ENCODE data around the gene CCDC33.

CCDC33 gene

GRCh38 chr15:74242441-74243185 lies 6.5 kb downstream of the CCDC33 start:
- TF ChIP-seq JUND (IDR thresholded peaks at IDR 0.05; ENCODE audit: low read depth) = no peak
- no peak for DNase-seq (ENCODE audit: low read depth in 1 of 2, low spot score in 1 of 2)
- in situ Hi-C loops (cut with HindIII; ENCODE audit: low pct_unique_long_range_greater_than_20kb, low sequenced_read_pairs) = no loop called here

DNA sequence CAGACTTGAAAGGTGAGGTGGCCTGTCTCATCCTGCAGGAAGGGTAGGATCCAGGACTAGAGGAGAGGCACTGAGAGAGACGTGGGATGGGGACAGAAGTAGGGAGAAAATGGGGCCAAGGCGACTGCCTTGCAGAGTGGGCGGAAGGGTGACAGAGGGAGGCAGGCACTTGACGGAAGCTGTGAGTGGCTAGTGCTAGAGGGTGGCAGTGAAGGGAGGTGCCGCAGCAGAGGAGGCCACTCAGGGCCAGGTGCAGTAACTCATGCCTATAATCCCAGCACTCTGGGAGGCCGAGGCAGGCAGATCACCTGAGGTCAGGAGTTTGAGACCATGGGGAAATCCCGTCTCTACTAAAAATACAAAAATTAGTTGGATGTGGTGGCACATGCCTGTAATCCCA lies 7.3 kb downstream of the CCDC33 start:
- no peak for TF ChIP-seq JUND (IDR thresholded peaks at IDR 0.05; ENCODE audit: low read depth)
- no peak for DNase-seq (ENCODE audit: low read depth in 1 of 2, low spot score in 1 of 2)
- in situ Hi-C loops (cut with HindIII; ENCODE audit: low pct_unique_long_range_greater_than_20kb, low sequenced_read_pairs) = no loop called here

- DNase-seq (ENCODE audit: low read depth in 1 of 2, low spot score in 1 of 2) = no peak
- in situ Hi-C loops (cut with HindIII; ENCODE audit: low pct_unique_long_range_greater_than_20kb, low sequenced_read_pairs) = no loop called here
These were observed 8.8 kb downstream of the CCDC33 start for GRCh38 chr15:74244822-74245341.

GRCh38 chr15:74245342-74245931 lies 9.3 kb downstream of the CCDC33 start:
- in situ Hi-C loops (cut with HindIII; ENCODE audit: low pct_unique_long_range_greater_than_20kb, low sequenced_read_pairs) = no loop called here
- no peak for TF ChIP-seq JUND (IDR thresholded peaks at IDR 0.05; ENCODE audit: low read depth)
- peak; percentile 61 to 63 for DNase-seq (ENCODE audit: low read depth in 1 of 2, low spot score in 1 of 2)

More at GRCh38 chr15:74244822-74245341, 8.8 kb downstream of the CCDC33 start:
- TF ChIP-seq JUND (IDR thresholded peaks at IDR 0.05; ENCODE audit: low read depth) = no peak

DNA sequence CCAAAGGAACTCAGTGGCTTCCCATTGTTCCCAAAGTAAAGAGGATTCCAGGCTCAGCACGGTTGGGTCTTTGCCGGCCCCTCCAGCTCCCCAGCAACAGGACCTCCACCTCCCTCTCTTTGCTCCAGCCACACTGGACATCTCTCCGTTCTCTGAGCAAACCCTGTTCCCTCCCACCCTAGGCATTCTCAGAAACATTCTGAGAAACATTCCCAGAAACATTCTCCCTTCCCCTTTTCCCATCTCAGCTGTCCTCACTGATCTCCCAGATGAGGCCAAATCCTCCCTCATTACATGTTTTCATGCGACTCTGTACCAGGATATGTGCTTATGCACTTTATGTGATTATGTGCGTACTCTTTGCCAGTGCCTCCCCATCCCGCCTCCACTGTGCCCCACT lies 14.1 kb downstream of the CCDC33 start:
- DNase-seq (ENCODE audit: low read depth in 1 of 2, low spot score in 1 of 2) = no peak
- in situ Hi-C loops (cut with HindIII; ENCODE audit: low pct_unique_long_range_greater_than_20kb, low sequenced_read_pairs) = no loop called here
- no peak for TF ChIP-seq JUND (IDR thresholded peaks at IDR 0.05; ENCODE audit: low read depth)

- in situ Hi-C loops (cut with HindIII; ENCODE audit: low pct_unique_long_range_greater_than_20kb, low sequenced_read_pairs) = no loop called here
- TF ChIP-seq JUND (IDR thresholded peaks at IDR 0.05; ENCODE audit: low read depth) = no peak
- DNase-seq (ENCODE audit: low read depth in 1 of 2, low spot score in 1 of 2) = no peak
These were observed 15.1 kb downstream of the CCDC33 start for GRCh38 chr15:74251131-74251811.

DNA sequence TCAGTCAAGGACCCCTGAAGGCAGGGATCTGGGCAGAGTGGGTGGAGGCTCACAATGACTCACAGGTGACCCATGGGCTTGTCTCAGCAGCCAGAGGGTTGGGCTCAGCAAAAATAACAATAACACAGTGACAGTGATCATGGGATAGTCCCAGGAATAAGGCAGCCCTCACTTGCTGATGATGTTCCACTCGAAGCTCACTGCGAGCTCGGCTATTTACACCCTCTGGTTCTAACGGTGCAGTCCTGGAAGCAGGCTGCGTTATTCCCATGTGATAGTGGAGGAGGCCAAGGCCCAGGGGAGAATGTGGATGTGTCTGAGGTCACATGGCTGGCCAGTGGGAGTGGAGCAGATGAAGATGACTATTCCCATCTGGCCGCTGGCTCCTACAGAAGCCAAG lies 16.2 kb downstream of the CCDC33 start:
- in situ Hi-C loops (cut with HindIII; ENCODE audit: low pct_unique_long_range_greater_than_20kb, low sequenced_read_pairs) = no loop called here
- no peak for TF ChIP-seq JUND (IDR thresholded peaks at IDR 0.05; ENCODE audit: low read depth)
- no peak for DNase-seq (ENCODE audit: low read depth in 1 of 2, low spot score in 1 of 2)

DNA sequence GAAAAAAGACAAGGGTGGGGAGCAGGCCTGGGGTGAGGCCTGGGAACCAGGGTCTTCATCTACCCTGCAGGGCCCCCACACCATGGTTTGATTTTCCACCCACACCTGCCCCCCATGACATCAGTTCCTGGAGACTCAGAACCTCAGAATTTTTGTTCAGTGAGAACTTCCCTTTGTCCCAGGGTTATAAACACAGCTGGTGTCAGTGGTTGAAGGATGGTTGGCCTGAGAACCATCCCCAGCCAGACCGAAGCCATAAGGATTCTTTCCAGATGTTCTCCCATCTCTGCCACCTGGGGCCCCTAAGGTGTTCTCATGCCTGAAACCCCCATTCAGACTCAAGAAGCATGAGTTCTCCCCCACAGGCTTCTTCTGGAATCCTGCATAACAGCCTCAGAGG lies 16.6 kb downstream of the CCDC33 start:
- no peak for TF ChIP-seq JUND (IDR thresholded peaks at IDR 0.05; ENCODE audit: low read depth)
- no peak for DNase-seq (ENCODE audit: low read depth in 1 of 2, low spot score in 1 of 2)
- in situ Hi-C loops (cut with HindIII; ENCODE audit: low pct_unique_long_range_greater_than_20kb, low sequenced_read_pairs) = no loop called here

GRCh38 chr15:74253211-74253921 lies 17.2 kb downstream of the CCDC33 start:
- TF ChIP-seq JUND (IDR thresholded peaks at IDR 0.05; ENCODE audit: low read depth) = no peak
- no peak for DNase-seq (ENCODE audit: low read depth in 1 of 2, low spot score in 1 of 2)
- in situ Hi-C loops (cut with HindIII; ENCODE audit: low pct_unique_long_range_greater_than_20kb, low sequenced_read_pairs) = no loop called here

- no peak for TF ChIP-seq JUND (IDR thresholded peaks at IDR 0.05; ENCODE audit: low read depth)
- DNase-seq (ENCODE audit: low read depth in 1 of 2, low spot score in 1 of 2) = no peak
- in situ Hi-C loops (cut with HindIII; ENCODE audit: low pct_unique_long_range_greater_than_20kb, low sequenced_read_pairs) = no loop called here
These were observed 21.0 kb downstream of the CCDC33 start for GRCh38 chr15:74257105-74257504.

DNA sequence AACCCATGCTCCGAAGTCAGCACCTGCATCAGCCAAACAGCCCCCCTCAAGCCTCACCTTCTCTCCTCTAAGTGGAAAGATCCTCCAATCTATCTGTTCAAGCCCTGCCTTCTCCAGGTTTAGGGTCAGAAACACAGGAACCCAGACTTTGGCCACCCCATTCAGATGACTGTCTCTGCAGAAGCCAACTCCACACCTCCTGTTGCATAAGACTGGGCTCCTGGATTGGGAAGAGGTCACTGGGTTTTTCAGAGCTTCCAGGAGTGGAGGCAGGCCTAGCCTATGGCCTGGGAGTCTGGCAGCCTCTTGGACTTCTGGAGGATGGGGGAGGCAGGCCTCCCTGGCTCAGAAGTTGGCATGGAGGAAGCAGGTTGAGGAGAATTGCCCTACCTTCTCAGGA lies 21.5 kb downstream of the CCDC33 start:
- no peak for TF ChIP-seq JUND (IDR thresholded peaks at IDR 0.05; ENCODE audit: low read depth)
- no peak for DNase-seq (ENCODE audit: low read depth in 1 of 2, low spot score in 1 of 2)
- in situ Hi-C loops (cut with HindIII; ENCODE audit: low pct_unique_long_range_greater_than_20kb, low sequenced_read_pairs) = no loop called here

DNA sequence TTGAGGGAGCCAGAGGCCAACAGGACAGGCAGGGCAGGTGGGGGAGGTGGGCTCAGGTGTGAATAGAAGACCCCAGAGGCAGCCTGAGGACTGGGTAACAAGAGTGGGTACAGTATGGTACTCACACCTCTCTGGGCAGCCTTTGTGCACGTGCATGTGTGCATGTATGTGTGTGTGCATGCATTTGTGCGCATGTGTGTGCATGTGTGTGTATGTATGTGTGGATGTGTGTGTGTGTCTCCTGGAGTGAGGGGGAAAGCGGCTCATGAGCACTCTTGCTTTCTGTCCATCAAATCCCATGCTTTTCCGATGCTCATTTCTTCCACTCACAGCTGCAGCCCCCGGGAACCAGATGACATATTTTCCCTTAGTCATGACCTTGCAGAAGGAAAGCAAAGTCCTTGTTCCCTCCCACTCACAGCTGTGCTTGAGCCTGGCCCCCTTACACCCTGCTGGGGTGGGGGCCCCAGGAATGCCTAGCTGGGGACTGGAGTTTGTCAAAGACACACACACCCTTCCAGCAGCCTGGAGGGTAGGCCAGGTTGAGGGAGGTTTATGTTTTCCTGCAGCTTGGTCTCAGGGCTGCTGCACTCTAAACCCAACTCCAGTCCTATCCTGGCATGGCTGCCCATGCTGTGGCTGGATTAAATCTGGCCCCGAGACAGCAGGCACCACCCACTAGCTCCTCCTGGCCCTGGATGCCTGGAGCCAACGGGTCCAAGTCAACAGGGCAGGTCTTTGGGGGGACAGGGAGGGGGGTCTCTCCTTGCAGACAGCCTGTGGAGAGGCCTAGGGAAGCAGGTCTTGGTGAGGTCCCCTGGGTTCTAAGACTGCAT lies 22.5 kb downstream of the CCDC33 start:
- in situ Hi-C loops (cut with HindIII; ENCODE audit: low pct_unique_long_range_greater_than_20kb, low sequenced_read_pairs) = no loop called here
- no peak for TF ChIP-seq JUND (IDR thresholded peaks at IDR 0.05; ENCODE audit: low read depth)
- DNase-seq (ENCODE audit: low read depth in 1 of 2, low spot score in 1 of 2) = no peak

All from T47D (cell line).